ENCODE measurements around the gene PXMP4.

The PXMP4 gene

DNA sequence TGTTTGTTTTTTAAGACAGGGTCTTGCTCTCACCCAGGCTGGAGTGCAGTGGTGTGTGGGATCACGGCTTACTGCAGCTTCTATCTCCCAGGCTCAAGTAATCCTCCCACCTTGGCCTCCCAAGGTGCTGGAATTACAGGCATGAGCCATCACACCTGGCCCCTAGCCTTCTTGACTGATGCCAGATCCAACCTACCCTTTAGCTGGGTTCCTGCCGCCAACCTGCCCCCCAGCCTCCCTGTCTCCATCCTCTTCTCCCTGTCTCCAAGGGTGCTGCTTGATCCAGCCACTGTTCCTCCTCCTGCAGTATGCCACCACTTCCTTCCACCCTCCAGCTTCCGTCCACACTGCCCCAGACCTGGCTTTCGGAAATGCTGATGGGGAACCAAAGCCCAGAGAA, 61.2 kb downstream of the PXMP4 start:
- TF ChIP-seq CREB1 (IDR thresholded peaks at IDR 0.05; ENCODE audit: low read depth) = no peak
- no peak for TF ChIP-seq NFIC (IDR thresholded peaks at IDR 0.05)
- no peak for TF ChIP-seq RAD21 (IDR thresholded peaks at IDR 0.05; ENCODE audit: low read depth)

DNA sequence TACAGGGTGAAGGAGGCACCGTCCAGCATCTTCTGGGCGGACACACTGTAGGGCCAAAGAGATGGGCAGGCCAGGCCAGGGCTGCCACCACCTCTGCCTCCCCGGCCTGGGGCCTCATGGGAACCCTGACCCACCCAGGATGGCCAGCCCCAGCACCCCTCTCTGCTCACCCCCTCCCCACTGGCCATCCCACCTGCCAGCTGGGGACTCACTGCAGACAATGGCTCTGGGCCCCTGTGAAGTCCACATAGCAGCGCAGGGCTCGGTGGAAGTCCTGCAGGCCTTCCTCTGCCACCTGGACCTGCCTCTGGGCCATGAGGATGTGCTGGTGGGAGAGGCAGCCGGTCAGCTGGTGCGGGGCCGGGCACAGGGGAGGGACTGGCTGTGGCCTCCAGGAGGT, 61.6 kb downstream of the PXMP4 start:
- no peak for TF ChIP-seq CEBPB (IDR thresholded peaks at IDR 0.05)
- TF ChIP-seq CREB1 (IDR thresholded peaks at IDR 0.05; ENCODE audit: low read depth) = no peak
- TF ChIP-seq TCF12 (IDR thresholded peaks at IDR 0.05; ENCODE audit: low read depth) = no peak
- TF ChIP-seq ZBTB7A (IDR thresholded peaks at IDR 0.05; ENCODE audit: low read depth) = no peak
- no peak for TF ChIP-seq FOXM1 (IDR thresholded peaks at IDR 0.05; ENCODE audit: borderline replicate concordance, low read depth)
- TF ChIP-seq, protein P1, sequence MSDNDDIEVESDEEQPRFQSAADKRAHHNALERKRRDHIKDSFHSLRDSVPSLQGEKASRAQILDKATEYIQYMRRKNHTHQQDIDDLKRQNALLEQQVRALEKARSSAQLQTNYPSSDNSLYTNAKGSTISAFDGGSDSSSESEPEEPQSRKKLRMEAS (IDR thresholded peaks at IDR 0.05) = no peak
- no peak for TF ChIP-seq RAD21 (IDR thresholded peaks at IDR 0.05; ENCODE audit: low read depth)
- no peak for TF ChIP-seq TEAD4 (IDR thresholded peaks at IDR 0.05)
- TF ChIP-seq, protein P2, sequence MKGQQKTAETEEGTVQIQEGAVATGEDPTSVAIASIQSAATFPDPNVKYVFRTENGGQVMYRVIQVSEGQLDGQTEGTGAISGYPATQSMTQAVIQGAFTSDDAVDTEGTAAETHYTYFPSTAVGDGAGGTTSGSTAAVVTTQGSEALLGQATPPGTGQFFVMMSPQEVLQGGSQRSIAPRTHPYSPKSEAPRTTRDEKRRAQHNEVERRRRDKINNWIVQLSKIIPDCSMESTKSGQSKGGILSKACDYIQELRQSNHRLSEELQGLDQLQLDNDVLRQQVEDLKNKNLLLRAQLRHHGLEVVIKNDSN (IDR thresholded peaks at IDR 0.05) = no peak
- TF ChIP-seq, protein P3, sequence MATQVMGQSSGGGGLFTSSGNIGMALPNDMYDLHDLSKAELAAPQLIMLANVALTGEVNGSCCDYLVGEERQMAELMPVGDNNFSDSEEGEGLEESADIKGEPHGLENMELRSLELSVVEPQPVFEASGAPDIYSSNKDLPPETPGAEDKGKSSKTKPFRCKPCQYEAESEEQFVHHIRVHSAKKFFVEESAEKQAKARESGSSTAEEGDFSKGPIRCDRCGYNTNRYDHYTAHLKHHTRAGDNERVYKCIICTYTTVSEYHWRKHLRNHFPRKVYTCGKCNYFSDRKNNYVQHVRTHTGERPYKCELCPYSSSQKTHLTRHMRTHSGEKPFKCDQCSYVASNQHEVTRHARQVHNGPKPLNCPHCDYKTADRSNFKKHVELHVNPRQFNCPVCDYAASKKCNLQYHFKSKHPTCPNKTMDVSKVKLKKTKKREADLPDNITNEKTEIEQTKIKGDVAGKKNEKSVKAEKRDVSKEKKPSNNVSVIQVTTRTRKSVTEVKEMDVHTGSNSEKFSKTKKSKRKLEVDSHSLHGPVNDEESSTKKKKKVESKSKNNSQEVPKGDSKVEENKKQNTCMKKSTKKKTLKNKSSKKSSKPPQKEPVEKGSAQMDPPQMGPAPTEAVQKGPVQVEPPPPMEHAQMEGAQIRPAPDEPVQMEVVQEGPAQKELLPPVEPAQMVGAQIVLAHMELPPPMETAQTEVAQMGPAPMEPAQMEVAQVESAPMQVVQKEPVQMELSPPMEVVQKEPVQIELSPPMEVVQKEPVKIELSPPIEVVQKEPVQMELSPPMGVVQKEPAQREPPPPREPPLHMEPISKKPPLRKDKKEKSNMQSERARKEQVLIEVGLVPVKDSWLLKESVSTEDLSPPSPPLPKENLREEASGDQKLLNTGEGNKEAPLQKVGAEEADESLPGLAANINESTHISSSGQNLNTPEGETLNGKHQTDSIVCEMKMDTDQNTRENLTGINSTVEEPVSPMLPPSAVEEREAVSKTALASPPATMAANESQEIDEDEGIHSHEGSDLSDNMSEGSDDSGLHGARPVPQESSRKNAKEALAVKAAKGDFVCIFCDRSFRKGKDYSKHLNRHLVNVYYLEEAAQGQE (IDR thresholded peaks at IDR 0.05; ENCODE audit: low read depth) = no peak
- no peak for TF ChIP-seq YY1 (IDR thresholded peaks at IDR 0.05; ENCODE audit: low read depth)
- no peak for TF ChIP-seq EGR1 (IDR thresholded peaks at IDR 0.05)
- no peak for TF ChIP-seq NFIC (IDR thresholded peaks at IDR 0.05)
- TF ChIP-seq TAF1 (IDR thresholded peaks at IDR 0.05; ENCODE audit: low read depth) = no peak
- no peak for TF ChIP-seq EP300 (IDR thresholded peaks at IDR 0.05; ENCODE audit: borderline replicate concordance)

DNA sequence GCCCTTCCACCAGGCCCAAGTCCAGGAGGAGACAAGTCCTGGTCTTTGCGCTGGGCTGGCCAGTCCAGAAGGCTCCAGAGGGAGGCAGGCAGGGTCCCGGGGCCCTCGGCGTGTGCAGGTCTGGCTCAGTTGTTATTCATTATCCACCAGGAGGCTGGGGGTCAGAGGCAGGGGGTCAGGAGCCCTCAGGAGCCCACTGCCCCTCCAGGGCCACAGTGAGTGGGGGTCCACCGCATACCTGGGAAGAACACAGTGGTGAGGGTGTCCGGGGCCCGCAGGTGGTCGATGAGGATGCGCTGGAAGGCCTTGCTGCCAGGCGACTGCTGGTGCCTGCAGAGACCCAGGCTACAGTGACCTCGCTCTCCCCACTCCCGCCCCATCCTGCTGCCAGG, 62.4 kb downstream of the PXMP4 start:
- TF ChIP-seq EP300 (IDR thresholded peaks at IDR 0.05; ENCODE audit: borderline replicate concordance) (no peak), EGR1 (IDR thresholded peaks at IDR 0.05) (no peak), CEBPB (IDR thresholded peaks at IDR 0.05) (no peak), NFIC (IDR thresholded peaks at IDR 0.05) (no peak), TAF1 (IDR thresholded peaks at IDR 0.05; ENCODE audit: low read depth) (no peak), TCF12 (IDR thresholded peaks at IDR 0.05; ENCODE audit: low read depth) (no peak), YY1 (IDR thresholded peaks at IDR 0.05; ENCODE audit: low read depth) (no peak), FOXM1 (IDR thresholded peaks at IDR 0.05; ENCODE audit: borderline replicate concordance, low read depth) (no peak), ZBTB7A (IDR thresholded peaks at IDR 0.05; ENCODE audit: low read depth) (no peak), TEAD4 (IDR thresholded peaks at IDR 0.05) (no peak), RAD21 (IDR thresholded peaks at IDR 0.05; ENCODE audit: low read depth) (no peak), CREB1 (IDR thresholded peaks at IDR 0.05; ENCODE audit: low read depth) (no peak)
- TF ChIP-seq, protein P1 (IDR thresholded peaks at IDR 0.05) = no peak
- TF ChIP-seq, protein P2 (IDR thresholded peaks at IDR 0.05) = no peak
- TF ChIP-seq, protein P3 (IDR thresholded peaks at IDR 0.05; ENCODE audit: low read depth) = no peak

DNA sequence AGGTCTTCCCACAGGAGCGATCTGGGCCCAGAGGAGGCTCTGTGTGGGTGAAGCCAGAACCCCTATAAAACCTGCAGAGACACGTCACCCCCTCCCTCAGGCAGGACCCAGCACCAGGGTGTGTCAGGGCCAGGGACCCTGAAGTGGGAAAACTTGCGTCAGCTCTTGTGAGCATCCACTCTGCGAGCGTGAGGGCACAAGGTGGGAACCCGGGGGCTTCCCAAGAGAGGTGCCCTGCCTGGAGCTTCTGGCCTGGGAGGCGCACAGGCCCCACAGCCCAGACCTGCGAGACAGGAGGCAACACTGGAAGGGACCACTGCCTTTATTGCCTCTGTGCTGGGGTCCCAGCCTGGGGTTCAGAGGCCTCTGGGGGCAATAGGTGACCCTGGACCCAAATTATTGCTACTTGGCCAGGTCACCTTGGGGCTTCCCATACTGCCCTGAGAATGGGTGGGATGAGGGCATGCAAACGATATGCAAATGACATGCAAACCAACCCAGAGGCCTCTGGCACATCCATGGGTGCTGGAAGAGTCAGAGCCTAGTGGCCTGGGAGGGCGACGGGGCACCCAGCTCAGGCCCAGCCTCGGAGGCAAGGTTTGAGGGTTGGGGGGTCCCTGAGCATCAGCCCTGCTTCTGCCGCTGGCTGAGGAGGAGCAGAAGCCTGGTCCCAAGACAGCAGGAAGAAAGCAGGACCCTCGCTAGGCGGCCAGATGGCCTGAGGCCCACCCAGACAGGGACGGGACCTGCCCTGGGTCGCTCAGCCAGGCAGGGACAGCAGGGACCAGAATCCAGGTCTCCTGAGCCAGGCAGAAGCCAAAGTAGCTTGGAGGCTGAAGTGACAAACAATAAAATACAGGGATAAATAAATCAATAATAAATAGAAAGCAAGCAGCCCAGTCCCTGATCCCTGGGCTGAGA, 63.1 kb downstream of the PXMP4 start:
- TF ChIP-seq EGR1 (IDR thresholded peaks at IDR 0.05) (no peak), ZBTB7A (IDR thresholded peaks at IDR 0.05; ENCODE audit: low read depth) (no peak), YY1 (IDR thresholded peaks at IDR 0.05; ENCODE audit: low read depth) (no peak), TCF12 (IDR thresholded peaks at IDR 0.05; ENCODE audit: low read depth) (no peak), CREB1 (IDR thresholded peaks at IDR 0.05; ENCODE audit: low read depth) (no peak), RAD21 (IDR thresholded peaks at IDR 0.05; ENCODE audit: low read depth) (no peak), TEAD4 (IDR thresholded peaks at IDR 0.05) (no peak), EP300 (IDR thresholded peaks at IDR 0.05; ENCODE audit: borderline replicate concordance) (no peak), FOXM1 (IDR thresholded peaks at IDR 0.05; ENCODE audit: borderline replicate concordance, low read depth) (no peak), CEBPB (IDR thresholded peaks at IDR 0.05) (no peak), TAF1 (IDR thresholded peaks at IDR 0.05; ENCODE audit: low read depth) (no peak), NFIC (IDR thresholded peaks at IDR 0.05) (no peak)
- TF ChIP-seq, protein P1 (IDR thresholded peaks at IDR 0.05) = no peak
- TF ChIP-seq, protein P3 (IDR thresholded peaks at IDR 0.05; ENCODE audit: low read depth) = no peak
- TF ChIP-seq, protein P2 (IDR thresholded peaks at IDR 0.05) = no peak
